ENCODE measurements around the gene CYREN. TPM values are rescaled to one million over a fixed set of nuclear protein-coding genes. Genes with fewer than 3 reads are reported as not detected.

CYREN gene
- total RNA-seq, 2 donors from 2014 or later, result 25.5 to 31.4 TPM

DNA sequence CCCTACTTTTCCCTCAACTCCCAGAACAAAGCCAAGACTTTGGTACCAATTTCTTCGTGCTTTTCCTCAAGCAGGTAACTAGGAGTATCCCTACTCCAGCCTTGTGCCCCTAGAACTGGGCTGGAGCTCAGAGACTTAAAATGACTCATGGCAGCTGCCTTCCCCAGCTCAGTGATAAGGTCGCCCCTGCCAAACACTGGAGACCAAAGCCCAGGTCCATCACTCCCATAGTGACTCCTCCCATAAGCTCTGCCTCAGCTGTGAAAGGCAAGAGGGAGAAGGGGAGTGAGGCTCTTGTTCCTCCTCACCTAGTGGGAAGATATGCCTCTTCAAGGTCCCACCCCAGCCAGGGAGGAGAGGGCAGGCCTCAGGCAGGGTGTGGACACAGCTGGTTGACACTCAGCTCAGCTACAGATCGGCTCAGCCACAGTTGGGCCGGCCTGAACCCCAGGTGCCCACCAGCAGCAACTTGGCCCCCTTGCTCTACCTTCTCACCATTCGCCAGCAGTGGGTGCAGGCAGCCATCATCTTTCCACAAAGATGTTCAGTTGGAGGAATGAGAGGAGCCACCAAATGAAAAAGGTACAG, 13.8 kb upstream of the CYREN start:
- H3K4me1 ChIP-seq, result no peaks in the 10 kb centered on the region
- no peak for DNase-seq (ENCODE audit: low spot score)
- peaks cover 65% of the 10 kb centered on the region for H3K36me3 ChIP-seq
- no peak overlapping the region for H3K4me3 ChIP-seq
- H3K9me3 ChIP-seq, result peaks cover 0 to 22% of the 10 kb centered on the region in 2 donors
- H3K27ac ChIP-seq, result no peak overlapping the region
- H3K27me3 ChIP-seq, result no peaks in the 10 kb centered on the region
- TF ChIP-seq, protein P1, sequence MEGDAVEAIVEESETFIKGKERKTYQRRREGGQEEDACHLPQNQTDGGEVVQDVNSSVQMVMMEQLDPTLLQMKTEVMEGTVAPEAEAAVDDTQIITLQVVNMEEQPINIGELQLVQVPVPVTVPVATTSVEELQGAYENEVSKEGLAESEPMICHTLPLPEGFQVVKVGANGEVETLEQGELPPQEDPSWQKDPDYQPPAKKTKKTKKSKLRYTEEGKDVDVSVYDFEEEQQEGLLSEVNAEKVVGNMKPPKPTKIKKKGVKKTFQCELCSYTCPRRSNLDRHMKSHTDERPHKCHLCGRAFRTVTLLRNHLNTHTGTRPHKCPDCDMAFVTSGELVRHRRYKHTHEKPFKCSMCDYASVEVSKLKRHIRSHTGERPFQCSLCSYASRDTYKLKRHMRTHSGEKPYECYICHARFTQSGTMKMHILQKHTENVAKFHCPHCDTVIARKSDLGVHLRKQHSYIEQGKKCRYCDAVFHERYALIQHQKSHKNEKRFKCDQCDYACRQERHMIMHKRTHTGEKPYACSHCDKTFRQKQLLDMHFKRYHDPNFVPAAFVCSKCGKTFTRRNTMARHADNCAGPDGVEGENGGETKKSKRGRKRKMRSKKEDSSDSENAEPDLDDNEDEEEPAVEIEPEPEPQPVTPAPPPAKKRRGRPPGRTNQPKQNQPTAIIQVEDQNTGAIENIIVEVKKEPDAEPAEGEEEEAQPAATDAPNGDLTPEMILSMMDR (IDR thresholded peaks at IDR 0.05), result no peak

DNA sequence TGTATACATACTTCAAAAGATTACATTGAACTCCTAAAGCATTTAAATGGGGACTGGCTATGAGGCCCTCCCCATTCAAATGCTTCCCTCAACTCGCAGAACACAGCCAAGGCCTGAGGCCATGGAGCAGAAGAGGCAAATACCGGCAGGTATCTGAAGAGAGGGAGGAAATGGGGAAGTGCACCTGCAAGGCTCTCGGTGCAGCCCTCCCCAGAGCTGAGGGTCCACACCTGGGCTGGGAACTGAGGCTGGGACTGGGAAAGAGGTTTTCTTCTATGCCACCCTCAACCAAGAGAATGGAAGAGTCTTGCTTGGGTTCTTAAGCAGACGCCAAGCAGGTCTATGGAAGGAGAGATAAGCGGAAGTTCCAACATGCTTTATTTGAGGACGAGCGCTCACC, 13.0 kb upstream of the CYREN start:
- Histone ChIP-seq H3K27ac (no peak overlapping the region), H3K36me3 (peaks cover 56% of the 10 kb centered on the region), H3K4me3 (no peak overlapping the region), H3K27me3 (no peaks in the 10 kb centered on the region), H3K4me1 (no peaks in the 10 kb centered on the region), H3K9me3 (peaks cover 0 to 22% of the 10 kb centered on the region in 2 donors)
- TF ChIP-seq, protein P1 (IDR thresholded peaks at IDR 0.05), result no peak
- no peak for DNase-seq (ENCODE audit: low spot score)

DNA sequence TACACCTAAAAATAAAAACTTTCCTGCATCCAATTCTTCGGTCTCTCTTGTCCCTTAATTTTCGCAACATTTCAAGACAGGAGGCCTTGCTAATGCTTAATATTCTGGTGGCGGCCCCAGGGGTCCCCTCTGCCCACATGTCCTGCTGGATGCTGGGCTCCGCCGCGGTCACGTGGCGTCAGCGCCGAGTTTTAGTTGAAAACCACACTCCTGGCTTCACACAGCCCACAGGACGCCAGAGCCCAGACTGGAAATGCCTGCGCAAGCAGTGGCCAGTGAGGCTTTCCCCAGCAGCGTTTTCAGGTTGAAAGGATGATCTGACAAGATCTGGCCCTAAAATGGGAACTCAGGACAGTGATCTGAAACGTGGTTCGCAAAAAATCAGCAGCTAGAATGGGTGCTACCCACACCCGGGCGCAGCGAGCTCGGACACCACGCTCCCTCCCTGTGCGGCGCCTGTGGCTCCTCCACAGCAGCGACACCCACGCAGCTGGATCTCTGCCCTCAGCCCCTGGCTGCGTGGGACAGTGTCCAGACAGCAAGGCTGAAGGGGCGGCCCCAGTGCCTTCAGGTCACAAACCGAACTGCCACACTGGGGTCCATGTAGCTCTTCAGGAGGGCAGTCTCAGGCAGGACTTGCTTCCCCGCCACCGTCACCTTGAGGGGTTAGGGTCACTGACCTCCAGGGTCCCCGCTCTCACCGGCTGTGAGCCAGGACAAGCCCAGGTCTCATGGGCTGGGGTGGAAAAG, 11.6 kb upstream of the CYREN start:
- TF ChIP-seq, protein P1 (IDR thresholded peaks at IDR 0.05), result no peak
- no peak for DNase-seq (ENCODE audit: low spot score)
- peaks cover 0 to 22% of the 10 kb centered on the region in 2 donors for H3K9me3 ChIP-seq
- H3K4me1 ChIP-seq, result no peaks in the 10 kb centered on the region
- H3K4me3 ChIP-seq, result no peak overlapping the region
- no peak overlapping the region for H3K27ac ChIP-seq
- H3K36me3 ChIP-seq, result peaks cover 54% of the 10 kb centered on the region
- H3K27me3 ChIP-seq, result no peaks in the 10 kb centered on the region

DNA sequence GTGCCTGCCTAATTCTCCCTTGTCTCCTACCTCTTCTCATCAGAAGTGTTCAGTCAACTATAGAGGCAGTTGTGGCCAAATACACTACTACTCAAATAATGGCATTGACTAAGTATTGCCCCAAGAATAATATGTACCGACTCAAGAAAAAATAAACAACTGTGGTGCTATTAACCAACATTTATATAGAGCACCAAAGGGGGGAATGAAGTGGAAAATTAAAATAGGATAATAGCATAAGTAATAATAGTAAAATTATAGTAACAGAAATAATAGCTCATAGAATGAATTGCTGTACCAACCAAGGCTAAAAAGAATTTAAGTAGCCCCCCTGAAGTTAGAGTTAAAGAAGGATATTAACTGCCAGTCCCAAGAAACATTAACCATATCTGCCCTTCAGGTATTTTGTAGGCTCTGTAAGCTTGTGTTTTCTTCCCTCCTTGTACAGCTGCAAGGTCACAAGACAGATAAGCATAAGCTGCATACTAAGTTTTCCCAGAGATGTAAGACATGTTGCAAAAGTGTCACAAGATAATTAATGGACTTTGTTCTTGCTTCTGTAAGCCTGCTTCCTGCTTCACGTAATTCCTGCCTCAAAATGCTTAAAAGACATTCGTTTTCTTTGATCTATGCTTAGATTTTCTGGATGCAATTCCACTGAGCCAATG, 10.9 kb upstream of the CYREN start:
- Histone ChIP-seq H3K4me3 (no peak overlapping the region), H3K27ac (no peak overlapping the region), H3K4me1 (no peaks in the 10 kb centered on the region), H3K27me3 (no peaks in the 10 kb centered on the region), H3K36me3 (peaks cover 47% of the 10 kb centered on the region), H3K9me3 (peaks cover 0 to 22% of the 10 kb centered on the region in 2 donors)
- DNase-seq (ENCODE audit: low spot score), result no peak
- TF ChIP-seq, protein P1 (IDR thresholded peaks at IDR 0.05), result no peak

DNA sequence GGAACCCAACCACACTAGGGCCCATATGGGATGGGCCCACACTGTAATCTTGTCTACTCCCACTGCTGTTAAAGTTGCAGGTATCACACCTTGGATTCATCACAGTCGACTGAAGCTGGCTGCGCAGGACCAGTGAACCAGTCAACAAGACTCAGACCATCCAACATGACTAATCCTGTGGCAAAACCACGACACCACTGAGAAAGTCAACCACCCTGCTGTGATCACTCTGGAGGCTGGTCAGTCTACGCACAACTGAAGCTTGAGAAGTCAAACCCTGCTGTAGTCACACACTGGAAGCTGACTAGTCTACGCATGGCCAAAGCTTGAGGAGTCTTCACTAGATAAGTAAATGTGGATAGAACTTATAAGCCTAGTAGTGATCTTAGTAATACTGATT, 9.6 kb upstream of the CYREN start:
- Histone ChIP-seq H3K4me1 (no peaks in the 10 kb centered on the region), H3K27me3 (no peaks in the 10 kb centered on the region), H3K4me3 (no peak overlapping the region), H3K27ac (no peak overlapping the region), H3K9me3 (peaks cover 0 to 22% of the 10 kb centered on the region in 2 donors), H3K36me3 (peaks cover 34% of the 10 kb centered on the region)
- DNase-seq (ENCODE audit: low spot score), result peak; percentile 23
- TF ChIP-seq, protein P1 (IDR thresholded peaks at IDR 0.05), result no peak

All from right atrium auricular region (tissue), 2 donors.